Activated CD8-positive, alpha-beta memory T cell treated with anti-CD3 and anti-CD28 coated beads, Interleukin-2, amount 50 U/mL, for 48 hours (primary cell): Measurements from ENCODE around the gene STK16.

Source experiments
- DNase-seq: peaks from one replicate; pipeline ENCODE4 v3.0.0-alpha.2; 2020

STK16 gene

GRCh38 chr2:219214141-219214540, 31.1 kb upstream of the STK16 start:
- no peak for DNase-seq

- DNase-seq, result no peak
Measured at GRCh38 chr2:219214786-219215185, 30.5 kb upstream of the STK16 start.

GRCh38 chr2:219215871-219216534, 29.3 kb upstream of the STK16 start:
- no peak for DNase-seq

GRCh38 chr2:219216535-219216915, 28.8 kb upstream of the STK16 start:
- no peak for DNase-seq

GRCh38 chr2:219218217-219218731, 27.0 kb upstream of the STK16 start:
- no peak for DNase-seq

GRCh38 chr2:219218732-219219701, 26.3 kb upstream of the STK16 start, which contains the start of gene ABCB6:
ABCB6 (minus strand) TSS chr2:219218958; CDS start chr2:219218673, 285 bp downstream.
- DNase-seq, result peak; percentile 92

GRCh38 chr2:219219784-219220532, 25.3 kb upstream of the STK16 start:
- DNase-seq, result no peak

- no peak for DNase-seq
Measured at GRCh38 chr2:219220652-219221402, 24.5 kb upstream of the STK16 start.

- DNase-seq, result no peak
Measured at GRCh38 chr2:219221957-219222518, 23.2 kb upstream of the STK16 start.

- no peak for DNase-seq
Measured at GRCh38 chr2:219223831-219224610, 21.3 kb upstream of the STK16 start.

- no peak for DNase-seq
Measured at GRCh38 chr2:219225350-219225749, 19.9 kb upstream of the STK16 start.

GRCh38 chr2:219228041-219228910, 17.0 kb upstream of the STK16 start:
- DNase-seq, result no peak

GRCh38 chr2:219228911-219229304, 16.4 kb upstream of the STK16 start:
- no peak for DNase-seq

GRCh38 chr2:219229305-219230058, 15.8 kb upstream of the STK16 start, which contains the start of the genes ANKZF1 and ATG9A:
ANKZF1 (plus strand) TSS chr2:219229806; CDS start chr2:219230258, 452 bp downstream.
ATG9A (minus strand) TSS chr2:219229636; CDS start chr2:219228024, 1,612 bp downstream.
- peak; percentile 97 for DNase-seq

- peak; percentile 83 for DNase-seq
Measured at GRCh38 chr2:219230059-219230540, 15.2 kb upstream of the STK16 start.

- DNase-seq, result no peak
Measured at GRCh38 chr2:219234331-219234730, 10.9 kb upstream of the STK16 start.

GRCh38 chr2:219243291-219243761, 2.0 kb upstream of the STK16 start:
- no peak for DNase-seq

- no peak for DNase-seq
Measured at GRCh38 chr2:219244789-219245147, 511 bp upstream of the STK16 start.

GRCh38 chr2:219245899-219246230, 586 bp downstream of the STK16 start:
- DNase-seq, result no peak
